ENCODE results near the gene GJA5. TPM values are rescaled to one million over a fixed set of nuclear protein-coding genes. Genes with fewer than 3 reads are reported as not detected.

Gene GJA5
- total RNA-seq, 1 experiment from 2014 or later = 0.39 TPM

DNA sequence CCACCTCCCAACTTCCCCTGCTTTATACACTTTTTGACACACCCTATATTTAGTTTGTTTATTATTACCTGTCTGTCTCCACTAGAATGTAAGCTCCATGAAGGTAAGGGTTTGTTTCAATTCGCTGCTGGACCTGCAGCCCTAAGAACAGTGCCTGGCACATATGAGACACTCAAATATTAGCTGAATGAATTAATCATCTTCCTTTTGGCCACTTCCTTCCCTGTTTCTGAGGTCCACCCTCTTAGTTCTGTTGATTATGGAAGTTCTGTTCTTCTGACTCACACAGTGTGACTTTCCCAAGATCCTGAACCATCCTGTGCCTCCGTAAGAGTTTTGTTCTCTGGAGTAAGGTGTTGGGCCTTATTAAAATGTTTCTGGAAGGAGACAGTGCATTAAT, 40.4 kb upstream of the GJA5 start:
- Histone ChIP-seq H3K18ac (ENCODE audit: insufficient read length, low read depth, low read length) (no peak overlapping the region), H4K5ac (ENCODE audit: insufficient read length, low read depth, low read length) (no peak overlapping the region), H3K56ac (ENCODE audit: insufficient read length, low read depth, low read length) (no peak overlapping the region), H3T11ph (ENCODE audit: low read length) (no peak overlapping the region), H2AK5ac (ENCODE audit: insufficient read length, low read length) (no peak overlapping the region), H2BK5ac (ENCODE audit: insufficient read length, low read length) (no peak overlapping the region), H4K20me1 (ENCODE audit: control insufficient read depth, insufficient read depth, insufficient read length) (no peaks in the 10 kb centered on the region), H3K27me3 (ENCODE audit: insufficient read depth, low read length) (no peaks in the 10 kb centered on the region), H3K23ac (ENCODE audit: insufficient read length, low read depth, low read length) (no peak overlapping the region), H3K4me1 (ENCODE audit: insufficient read depth, low read length) (no peaks in the 10 kb centered on the region), H3K9ac (ENCODE audit: extremely low read depth, insufficient read length, low read length) (no peak overlapping the region), H3K4me2 (ENCODE audit: insufficient read depth, insufficient read length, low read length) (no peak overlapping the region), H4K91ac (ENCODE audit: insufficient read length, low read depth, low read length) (no peak overlapping the region), H3K27ac (ENCODE audit: insufficient read length, low read depth, low read length) (no peak overlapping the region), H2BK20ac (ENCODE audit: low read depth, low read length, poor library complexity, severe bottlenecking) (no peak overlapping the region), H2AFZ (ENCODE audit: low read length) (no peak overlapping the region), H3K9me3 (ENCODE audit: control insufficient read depth, low read depth, low read length) (no peaks in the 10 kb centered on the region), H3K23me2 (ENCODE audit: insufficient read length, low read depth, low read length, poor library complexity, severe bottlenecking) (no peaks in the 10 kb centered on the region), H2BK120ac (ENCODE audit: low read depth, low read length, poor library complexity, severe bottlenecking) (no peak overlapping the region), H3K79me2 (ENCODE audit: insufficient read depth, low read length) (no peaks in the 10 kb centered on the region), H3K14ac (ENCODE audit: insufficient read depth, low read length) (no peak overlapping the region), H4K8ac (replicated peaks; ENCODE audit: insufficient read length, low read depth, low read length) (no peak overlapping the region), H3K4ac (ENCODE audit: low read depth, low read length) (no peak overlapping the region), H3K79me1 (ENCODE audit: insufficient read depth, low read depth, low read length, poor library complexity, severe bottlenecking) (no peaks in the 10 kb centered on the region), H2BK12ac (ENCODE audit: insufficient read length, low read depth, low read length) (no peak overlapping the region), H2BK15ac (ENCODE audit: low read depth, low read length) (no peak overlapping the region)
- TF ChIP-seq CTCF (conservative IDR thresholded peaks at IDR 0.05) = no peak
- H3K4me3 Mint-ChIP-seq = no peak overlapping the region
- H3K36me3 Mint-ChIP-seq (ENCODE audit: insufficient read depth in 1 of 3, low read depth in 3 of 3) = no peaks in the 10 kb centered on the region
- H3K9me3 Mint-ChIP-seq = no peaks in the 10 kb centered on the region
- no peak overlapping the region for H3K27ac Mint-ChIP-seq
- H3K4me1 Mint-ChIP-seq = no peaks in the 10 kb centered on the region
- peaks cover 4% of the 10 kb centered on the region for H3K27me3 Mint-ChIP-seq (ENCODE audit: low read depth)
- WGBS (ENCODE audit: extremely low coverage, insufficient read length, low lambda C conversion rate) = no CpG with 5 or more reads among the region's 2 CpGs
- no peak for DNase-seq
